HL-60/S4 (cell line): ENCODE measurements around the gene SH3D19.

Source experiments
- in situ Hi-C: fragments of 300-500 bp; cut with MboI; formaldehyde crosslinking; loops from 2 replicates; pipeline ENCODE4 v1.14.3; 2022; ENCODE audit warnings: low sequenced_read_pairs

The SH3D19 gene, protein sequence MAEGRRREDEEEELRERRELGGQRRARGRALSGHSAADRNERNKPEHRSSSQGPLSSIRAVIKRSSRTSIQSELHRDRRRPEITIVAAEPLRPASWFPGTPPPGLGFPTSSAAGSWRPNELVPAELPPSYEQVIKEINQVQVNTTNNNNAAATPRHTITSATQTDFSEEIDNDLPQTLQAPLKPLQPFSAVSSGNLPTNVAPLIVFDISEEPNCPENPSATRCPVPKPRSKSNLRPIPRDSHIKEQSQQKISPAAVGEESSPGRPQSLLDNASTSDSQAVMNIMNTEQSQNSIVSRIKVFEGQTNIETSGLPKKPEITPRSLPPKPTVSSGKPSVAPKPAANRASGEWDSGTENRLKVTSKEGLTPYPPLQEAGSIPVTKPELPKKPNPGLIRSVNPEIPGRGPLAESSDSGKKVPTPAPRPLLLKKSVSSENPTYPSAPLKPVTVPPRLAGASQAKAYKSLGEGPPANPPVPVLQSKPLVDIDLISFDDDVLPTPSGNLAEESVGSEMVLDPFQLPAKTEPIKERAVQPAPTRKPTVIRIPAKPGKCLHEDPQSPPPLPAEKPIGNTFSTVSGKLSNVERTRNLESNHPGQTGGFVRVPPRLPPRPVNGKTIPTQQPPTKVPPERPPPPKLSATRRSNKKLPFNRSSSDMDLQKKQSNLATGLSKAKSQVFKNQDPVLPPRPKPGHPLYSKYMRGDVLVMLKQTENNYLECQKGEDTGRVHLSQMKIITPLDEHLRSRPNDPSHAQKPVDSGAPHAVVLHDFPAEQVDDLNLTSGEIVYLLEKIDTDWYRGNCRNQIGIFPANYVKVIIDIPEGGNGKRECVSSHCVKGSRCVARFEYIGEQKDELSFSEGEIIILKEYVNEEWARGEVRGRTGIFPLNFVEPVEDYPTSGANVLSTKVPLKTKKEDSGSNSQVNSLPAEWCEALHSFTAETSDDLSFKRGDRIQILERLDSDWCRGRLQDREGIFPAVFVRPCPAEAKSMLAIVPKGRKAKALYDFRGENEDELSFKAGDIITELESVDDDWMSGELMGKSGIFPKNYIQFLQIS

DNA sequence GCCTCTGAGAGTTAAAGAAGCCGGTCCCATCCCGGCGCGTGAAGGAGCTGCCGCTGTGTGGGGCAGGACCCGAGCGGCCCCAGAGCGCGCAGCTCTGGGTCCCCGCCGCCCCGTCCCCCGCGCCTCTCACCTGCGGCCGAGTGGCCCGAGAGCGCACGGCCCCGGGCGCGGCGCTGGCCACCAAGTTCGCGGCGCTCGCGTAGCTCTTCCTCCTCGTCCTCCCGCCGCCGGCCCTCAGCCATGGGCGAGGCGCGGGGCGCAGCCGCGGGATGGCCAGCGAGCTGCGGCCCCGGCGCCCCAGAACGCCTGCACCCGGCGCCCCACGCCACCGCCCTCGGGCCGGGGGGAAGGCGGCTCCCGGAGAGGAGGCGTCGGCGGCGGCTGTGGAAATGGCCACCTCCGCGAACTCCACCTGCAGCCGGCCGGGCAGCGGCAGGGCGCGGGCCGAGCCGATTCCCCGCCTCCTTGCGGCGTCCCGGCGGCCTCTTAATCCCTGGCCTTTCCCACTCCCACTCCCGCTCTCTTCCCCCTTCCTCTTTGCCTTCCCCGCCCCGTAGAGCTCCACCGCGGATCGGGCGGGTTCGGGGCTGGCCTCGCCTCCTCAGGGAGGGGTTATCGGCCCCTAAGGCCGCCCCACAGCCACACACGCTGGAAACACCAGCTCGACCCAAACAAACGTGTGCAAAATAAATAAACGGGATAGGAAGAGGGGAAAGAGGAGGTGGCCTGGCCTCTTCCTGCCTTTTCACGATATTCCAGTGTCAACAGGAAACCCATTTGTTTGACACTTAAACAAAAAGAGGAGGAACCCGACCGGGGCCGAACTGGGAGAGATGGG is at the start of gene SH3D19:
TSS of gene SH3D19 (minus strand) at position 495 of the 838 bp plus-strand sequence. CDS start at position 242, 253 bp downstream.
- in situ Hi-C loops: no loop called here

DNA sequence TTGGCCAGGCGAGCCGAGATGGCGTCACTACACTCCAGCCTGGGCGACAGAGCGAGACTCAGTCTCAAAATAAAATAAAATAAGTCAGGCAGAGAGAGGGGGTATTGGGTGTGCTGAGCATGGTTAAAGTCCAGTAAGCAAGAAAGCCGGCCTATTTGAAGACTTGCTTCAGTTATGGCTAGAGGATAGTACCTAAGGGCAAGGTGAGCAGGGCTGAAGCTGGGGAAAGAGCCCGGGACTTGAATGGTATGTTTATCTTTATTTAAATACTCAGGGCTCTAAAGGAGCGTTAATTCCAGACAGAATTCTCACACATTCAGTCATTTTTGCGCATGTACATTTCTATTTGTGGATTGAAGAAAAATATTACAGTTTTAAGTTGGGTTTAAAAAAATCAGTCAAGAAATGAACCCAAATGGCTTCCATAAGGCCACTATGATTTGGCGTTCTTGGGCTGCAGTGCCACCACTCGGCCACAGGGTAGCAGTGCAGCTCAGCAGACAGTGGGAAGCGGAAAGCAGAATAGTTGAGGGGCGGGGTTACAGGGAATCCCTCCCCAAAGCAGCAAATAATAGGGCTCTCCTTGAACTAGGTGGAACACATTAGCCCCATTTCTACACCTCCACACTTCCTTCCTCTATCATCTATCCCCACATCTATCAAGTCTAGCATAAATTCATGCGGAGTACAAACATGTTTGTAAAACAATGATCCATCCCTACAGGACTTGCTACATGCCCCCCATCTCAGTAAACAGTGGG is 37.2 kb upstream of the SH3D19 start:
- in situ Hi-C loops: loop anchor here (25.0 kb wide), 1 partner anchor 250 kb away; no protein-coding TSS in a partner anchor

DNA sequence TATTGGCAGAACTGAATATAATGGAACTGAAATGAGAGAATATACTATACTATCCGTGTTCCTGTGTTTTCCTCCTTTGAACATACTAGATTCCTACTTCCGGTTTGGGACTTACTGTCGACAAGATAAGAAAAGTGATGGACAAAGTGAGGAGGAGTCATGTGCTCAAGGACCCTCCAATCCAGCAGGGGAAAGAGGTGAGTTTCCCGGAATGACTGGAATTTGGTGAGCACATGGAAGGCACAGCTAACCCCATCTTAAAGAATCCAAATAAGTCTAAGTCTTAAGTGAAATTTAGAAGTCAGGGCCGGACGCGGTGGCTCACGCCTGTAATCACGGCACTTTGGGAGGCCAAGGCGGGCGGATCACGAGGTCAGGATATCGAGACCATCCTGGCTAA is 36.6 kb upstream of the SH3D19 start:
- in situ Hi-C loops: loop anchor here (25.0 kb wide), 1 partner anchor 250 kb away; no protein-coding TSS in a partner anchor

DNA sequence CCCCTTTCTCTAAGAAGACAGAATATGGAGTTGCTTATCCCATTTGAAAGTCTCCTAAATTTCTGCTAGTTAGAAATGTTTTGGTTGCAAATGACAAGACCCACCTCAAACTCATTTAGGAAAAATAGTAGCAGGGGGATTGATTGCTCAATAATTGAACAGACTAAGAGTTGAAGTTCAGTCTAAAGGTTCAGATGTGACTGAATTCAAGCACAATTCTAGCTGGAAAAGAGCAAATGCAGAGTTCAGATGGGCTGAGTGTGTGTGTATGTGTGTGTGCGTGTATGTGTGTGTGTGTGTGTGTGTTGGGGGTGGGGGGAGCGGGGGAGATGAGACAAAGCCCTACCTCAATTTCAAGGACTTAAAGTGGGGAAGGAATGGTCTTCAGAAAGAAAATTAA is 35.7 kb upstream of the SH3D19 start:
- in situ Hi-C loops: loop anchor here (25.0 kb wide), 1 partner anchor 251 kb away; no protein-coding TSS in a partner anchor

DNA sequence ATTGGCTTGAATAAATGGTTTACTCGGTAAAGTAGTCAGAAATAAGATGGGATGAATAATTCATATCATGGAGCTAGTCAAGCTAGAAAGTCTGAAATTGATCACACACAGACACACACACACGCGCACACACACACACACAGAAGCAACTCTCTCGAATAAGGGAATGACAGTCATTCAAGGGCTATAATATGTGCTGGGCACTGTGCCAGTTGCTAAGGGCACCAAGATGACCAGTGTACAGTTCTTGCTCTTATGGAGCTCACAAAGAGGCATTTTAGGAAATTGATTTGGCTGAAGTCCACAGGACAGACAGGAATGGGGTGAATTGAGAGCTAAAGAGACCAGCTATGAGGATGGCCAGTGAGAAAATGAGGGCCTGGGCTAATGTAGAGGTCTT is 34.2 kb upstream of the SH3D19 start:
- in situ Hi-C loops: loop anchor here (25.0 kb wide), 1 partner anchor 253 kb away; no protein-coding TSS in a partner anchor

DNA sequence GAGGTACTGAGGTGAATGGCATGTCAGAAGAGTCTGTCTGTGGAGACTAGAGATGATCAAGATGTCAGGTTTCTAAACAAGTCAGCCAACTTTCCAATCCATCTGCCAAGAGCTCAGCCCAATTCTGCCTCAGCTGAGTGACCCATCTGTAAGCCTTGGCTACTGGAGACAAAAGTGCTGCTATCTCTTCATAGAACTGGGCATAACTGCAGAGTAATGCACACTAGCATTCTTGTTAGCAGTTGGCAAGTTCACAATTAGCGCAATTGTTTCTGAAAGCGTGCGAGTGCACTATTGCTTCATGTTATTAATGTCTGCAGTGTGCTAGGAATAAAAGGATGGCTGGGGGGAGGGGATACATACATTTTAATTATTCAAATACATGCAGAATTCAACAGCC is 32.9 kb upstream of the SH3D19 start:
- in situ Hi-C loops: loop anchor here (25.0 kb wide), 1 partner anchor 254 kb away; no protein-coding TSS in a partner anchor

DNA sequence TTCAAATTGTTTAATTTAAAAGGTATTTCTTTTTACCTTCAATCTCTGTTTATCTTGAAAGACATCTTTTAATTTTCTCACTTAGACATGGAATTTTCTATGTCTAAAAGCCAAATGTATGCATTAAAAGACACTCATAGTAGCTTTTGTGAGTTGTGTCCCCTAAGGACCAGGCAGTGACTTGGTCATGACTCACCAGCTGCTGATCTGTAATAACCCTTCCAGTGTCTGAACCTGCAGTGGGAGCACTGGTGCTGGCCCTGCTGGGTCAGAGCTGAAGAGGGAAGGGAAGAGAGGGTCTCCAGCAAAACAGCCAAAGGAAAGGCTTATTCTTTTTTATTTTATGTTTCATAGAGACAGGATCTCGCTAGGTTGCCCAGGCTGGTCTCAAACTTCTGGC is 31.1 kb upstream of the SH3D19 start:
- in situ Hi-C loops: loop anchor here (25.0 kb wide), 1 partner anchor 256 kb away; no protein-coding TSS in a partner anchor

DNA sequence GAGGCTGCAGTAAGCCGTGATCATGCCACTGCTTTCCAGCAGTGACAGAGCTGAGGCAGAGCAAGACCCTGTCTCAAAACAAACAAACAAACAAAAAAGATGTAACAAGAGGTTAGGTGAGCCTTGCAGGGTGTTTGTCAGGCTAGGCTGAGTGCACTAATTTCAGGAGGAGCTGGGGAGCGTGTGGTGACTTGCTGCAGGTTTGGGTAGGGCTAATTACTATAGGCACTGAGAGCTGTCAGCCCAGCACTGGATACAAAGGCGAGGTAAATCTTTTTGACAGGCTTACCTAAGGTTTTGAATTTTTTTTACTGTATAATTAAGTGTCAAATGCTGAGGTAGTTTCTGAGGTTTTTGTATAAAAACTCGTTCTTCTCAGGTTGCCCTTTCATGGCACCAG is 29.8 kb upstream of the SH3D19 start:
- in situ Hi-C loops: loop anchor here (25.0 kb wide), 1 partner anchor 257 kb away; no protein-coding TSS in a partner anchor

DNA sequence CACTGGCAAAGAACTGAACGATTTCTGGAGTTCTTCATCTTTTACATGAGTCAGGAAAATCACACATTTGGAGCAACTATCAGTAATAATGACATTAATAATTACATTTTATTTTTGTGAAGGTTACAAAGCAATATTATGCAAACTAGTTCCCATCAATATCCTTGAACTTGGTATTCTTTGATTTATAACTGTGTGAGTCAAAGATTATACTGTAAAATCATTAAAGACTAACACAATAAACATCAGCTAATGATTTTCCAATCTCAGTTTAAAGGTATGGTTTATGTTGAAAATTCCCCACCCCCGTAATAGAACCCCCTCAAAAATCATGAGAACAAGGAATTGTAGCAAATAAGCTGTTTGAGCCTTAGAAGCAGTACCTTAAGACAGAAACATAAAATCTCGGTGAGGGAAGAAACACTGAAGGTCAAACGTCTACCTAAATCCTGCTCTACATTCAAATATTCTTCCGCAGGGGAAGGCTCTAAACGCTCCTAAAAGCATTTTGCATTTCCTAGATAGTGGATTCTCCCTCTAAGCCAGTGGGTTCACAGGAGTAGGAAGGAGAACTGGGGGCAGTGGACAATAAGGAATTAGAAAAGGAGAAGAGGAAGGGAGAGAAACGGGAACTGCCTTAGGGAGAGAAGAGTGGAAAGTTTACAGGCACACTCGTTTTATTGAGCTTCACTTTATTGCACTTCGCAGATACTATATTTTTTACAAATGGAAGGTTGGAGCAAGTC is 22.3 kb upstream of the SH3D19 start:
- in situ Hi-C loops: no loop called here

DNA sequence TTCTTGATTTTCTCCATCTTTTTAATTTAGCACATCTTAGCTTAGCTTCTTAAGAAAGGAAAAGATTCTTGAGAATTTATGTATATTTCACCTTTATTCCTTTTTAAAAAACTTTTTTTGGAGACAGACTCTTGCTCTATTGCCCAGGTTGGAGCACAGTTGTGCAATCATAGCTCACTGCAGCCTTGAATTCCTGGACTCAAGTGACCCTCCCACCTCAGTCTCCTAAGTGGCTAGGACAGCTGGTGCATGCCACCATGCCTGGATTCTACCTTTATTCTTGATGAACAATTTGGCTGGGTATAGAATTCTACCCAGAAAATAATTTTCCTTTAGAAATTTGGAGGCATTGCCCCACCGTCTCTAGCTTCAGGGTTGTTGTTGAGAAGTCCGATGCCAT is 19.5 kb upstream of the SH3D19 start:
- in situ Hi-C loops: no loop called here

DNA sequence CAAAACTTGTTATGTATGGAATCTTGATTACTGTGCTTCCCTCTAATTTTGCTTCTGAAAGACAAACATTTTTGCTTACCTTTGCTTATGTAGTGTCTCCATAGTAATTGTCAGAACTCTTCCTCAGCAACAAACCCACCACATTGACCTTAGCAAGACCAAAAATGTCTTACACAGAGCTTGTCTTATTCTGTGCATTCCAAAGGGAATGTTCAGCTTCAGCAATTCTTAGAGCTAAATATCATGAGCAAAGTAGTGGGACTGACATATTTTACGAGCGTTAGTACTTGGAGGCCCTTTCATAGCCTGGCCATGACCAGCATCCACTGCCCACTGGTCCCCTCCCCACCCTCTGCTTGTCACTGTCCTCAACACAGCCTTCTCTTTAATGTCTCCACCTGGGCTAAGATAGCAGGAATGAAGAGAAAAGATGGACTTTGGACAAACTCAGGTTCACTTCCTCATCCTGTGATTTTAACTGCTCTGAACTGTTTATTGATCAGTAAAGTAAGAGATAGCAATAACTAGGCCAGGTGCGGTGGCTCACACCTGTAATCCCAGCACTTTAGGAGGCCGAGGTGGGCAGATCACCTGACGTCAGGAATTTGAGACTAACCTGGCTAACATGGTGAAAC is 15.5 kb upstream of the SH3D19 start:
- in situ Hi-C loops: no loop called here

DNA sequence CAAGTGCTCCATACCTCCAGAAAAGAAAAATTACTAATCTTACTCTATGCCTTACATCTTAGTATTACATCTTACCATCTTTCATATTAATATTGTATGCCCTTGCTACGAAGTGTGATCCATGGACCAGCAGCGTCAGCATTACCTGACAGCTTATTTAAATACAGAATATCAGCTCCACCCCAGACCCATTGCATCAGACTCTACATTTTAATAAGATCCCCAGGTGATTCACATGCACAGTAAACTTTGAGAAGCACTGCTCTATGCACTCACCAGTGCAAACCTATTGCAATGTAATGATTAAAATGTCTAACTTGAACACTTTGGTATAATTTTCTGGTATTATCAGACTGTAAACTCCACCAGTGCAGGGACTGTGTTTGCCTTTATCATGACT is 14.1 kb upstream of the SH3D19 start:
- in situ Hi-C loops: no loop called here

DNA sequence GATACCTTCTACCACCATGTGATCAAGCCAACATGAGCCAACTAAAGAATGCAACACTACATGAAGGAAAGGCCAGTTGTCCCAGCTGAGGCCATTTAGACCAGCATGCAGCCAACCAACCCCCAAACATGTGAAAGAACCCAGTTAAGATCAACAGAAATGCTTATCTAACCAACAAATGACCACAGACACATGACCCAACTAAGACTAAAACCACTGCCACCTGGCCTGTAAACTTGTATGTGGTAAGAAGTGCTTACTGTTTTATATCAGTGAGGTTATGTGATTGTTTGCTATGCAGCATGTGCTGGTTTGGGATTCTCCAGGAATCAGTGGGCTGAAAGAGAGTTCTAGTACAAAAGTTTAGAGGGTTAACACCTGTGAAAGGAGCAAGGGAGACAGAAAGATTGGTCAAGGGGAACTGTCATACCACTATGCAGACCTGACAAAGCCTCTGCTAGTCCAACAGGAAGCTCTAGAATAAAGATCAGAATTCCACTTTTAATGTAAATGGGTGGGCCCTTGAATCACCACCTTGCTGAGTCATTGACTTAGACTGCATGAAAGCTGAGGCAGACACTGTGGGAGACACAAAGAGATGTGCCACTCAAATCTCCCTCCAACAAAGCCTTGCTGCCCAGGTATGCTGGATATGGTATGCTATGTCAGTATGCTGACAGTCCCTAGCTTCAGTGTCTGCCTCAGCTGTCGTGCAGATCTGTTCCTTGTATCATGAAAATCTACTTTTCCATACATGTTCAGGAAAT is 6.1 kb upstream of the SH3D19 start:
- in situ Hi-C loops: no loop called here

DNA sequence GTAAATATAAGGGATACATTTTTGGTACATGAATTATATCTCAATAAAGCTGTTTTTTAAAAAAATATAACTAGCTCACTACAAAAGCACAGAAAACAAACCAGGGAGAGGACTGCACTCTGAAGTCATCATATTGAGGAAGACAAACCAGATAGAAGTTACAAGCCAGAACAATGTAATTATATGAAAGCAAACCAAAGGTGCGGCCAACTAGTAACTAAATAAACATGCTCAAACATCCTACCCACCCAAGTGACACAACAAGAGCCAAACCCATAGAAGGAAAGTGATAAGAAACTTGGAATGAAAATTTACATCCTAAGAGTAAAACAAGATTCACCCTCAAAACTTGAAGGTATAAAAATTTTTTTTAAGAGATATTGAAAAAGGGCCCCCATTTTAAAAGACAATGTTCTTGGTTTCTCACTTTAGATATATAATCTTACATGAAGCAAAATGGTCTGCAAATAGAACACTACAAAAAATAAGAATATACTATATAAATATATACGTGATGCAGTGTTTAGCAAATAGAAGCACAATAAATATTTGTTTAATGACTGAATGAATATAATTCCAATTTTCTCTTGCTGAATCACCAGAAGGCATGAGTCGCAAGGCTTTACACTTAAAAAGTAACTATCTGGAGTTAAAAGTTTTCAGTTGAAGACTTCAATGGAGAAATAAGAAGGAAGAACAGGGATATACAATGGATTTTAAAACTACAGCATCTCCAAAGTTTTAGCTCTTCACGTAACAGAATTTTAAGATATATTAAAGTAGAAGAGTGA is 4.0 kb upstream of the SH3D19 start:
- in situ Hi-C loops: no loop called here

DNA sequence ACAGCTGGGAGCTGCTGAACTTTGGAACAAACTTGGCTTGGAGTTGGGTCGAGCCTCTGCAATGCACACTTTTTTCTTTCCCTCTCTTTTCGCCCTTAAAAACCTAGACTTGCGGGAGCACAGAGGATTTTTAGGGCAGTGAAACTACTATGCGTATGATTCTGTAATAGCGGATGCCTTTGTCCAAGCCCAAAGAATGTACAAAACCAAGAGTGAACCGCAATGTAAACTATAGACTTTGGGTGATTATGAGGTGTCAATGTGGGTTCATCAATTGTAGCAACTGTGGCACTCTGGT is 493 bp upstream of the SH3D19 start:
- in situ Hi-C loops: no loop called here

DNA sequence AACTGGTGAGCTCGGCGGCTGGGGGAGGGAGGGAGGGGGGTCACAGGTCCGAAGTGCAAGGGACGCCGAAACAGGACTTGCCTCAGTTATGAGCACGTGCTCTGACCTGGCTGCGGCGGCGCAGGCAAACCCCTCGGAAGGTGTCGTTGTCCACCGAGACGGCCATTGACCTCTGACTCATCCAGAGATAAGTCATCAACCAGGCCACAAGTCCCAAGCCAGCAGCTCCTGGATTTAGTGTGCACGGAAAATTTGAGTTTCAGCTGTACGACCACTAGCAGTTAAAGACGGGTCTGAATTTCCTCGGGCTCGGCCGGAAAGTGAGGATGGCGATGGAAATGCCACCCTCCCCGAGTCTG is 674 bp downstream of the SH3D19 start:
- in situ Hi-C loops: no loop called here

DNA sequence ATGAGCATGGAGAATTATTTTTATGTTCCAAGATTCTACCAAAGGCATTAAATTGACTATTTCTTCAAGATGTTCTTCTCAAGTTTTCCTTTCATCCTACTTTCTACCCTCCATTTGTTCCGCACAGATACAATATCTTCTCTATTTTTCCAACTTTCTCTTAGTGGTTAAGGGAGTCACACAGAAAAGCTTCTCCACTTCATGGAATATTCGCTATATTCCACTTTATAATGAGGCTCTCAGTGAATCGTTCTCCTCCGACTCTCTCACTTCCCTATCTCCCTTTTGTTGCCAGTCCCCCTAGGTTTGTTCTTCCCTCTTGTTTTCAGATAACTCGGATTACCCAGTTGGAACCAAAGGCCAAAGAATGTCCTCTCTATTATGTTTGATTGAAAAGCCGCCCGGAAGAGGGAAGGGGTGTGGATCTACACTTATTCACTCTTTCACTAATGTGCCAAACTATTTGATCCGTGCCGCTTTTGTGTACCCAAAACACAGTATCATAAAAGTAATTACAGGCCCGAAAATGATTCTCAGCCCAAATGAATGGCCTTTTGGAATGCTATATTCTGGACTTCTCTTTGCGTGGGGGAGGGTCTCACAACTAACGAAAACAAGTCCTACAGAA is 1.2 kb downstream of the SH3D19 start:
- in situ Hi-C loops: no loop called here
